IPS-18c (cell line): Measurements from ENCODE around the gene NKIRAS2.
"Not testable (repeated sequence)": the region's sequence is repeated elsewhere in the genome, so short reads cannot be mapped to it uniquely, and the experiment has no call there.

Experiments
- H3K4me3 ChIP-seq: 2 replicates; pipeline ENCODE4 v1.7.0; 2013; ENCODE audit warnings: low read depth, mild to moderate bottlenecking, low read length, moderate library complexity; ENCODE audit not compliant: insufficient read depth
- H3K9me3 ChIP-seq: one replicate; pipeline ENCODE4 v1.6.1; 2013; ENCODE audit warnings: mild to moderate bottlenecking, low read length, moderate library complexity; ENCODE audit not compliant: control insufficient read depth, insufficient read depth

Gene NKIRAS2

GRCh38 chr17:41988418-41988817, 31.5 kb upstream of the NKIRAS2 start:
- Histone ChIP-seq H3K9me3 (no peaks in the 10 kb centered on the region), H3K4me3 (no peak overlapping the region)

DNA sequence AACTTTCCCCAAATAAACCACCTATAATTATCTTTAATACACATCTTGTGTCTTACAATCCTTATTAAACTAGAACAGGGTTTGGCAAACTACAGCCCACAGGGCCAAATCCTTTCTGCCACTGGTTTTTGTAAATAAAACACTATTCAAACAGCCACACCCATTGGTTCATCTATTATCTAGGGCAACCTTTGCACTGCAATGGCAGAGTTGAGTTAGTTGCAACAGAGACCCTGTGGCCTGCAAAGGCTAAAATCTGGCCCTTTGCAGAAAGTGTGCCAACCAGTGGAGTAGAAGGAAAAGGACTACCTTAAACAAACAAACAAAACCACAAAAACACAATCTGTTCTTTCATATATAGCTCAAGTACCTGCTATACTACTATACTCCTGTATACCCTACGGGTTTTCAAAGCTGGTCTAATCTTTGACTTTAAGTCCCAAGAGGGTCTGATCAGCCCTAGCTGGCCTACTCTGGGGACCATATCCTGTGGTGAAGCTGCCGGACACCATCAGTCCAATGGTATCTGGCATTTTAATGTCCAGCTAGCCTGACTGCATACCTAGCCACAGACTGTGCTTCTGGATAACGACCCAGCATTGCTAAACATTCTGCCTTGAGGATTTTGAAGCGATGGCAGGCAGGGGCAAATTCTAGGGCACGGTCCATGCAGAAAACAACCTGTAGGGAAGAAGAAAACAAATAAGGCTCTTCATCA, 30.0 kb upstream of the NKIRAS2 start:
- Histone ChIP-seq H3K4me3 (no peak overlapping the region), H3K9me3 (no peaks in the 10 kb centered on the region)

DNA sequence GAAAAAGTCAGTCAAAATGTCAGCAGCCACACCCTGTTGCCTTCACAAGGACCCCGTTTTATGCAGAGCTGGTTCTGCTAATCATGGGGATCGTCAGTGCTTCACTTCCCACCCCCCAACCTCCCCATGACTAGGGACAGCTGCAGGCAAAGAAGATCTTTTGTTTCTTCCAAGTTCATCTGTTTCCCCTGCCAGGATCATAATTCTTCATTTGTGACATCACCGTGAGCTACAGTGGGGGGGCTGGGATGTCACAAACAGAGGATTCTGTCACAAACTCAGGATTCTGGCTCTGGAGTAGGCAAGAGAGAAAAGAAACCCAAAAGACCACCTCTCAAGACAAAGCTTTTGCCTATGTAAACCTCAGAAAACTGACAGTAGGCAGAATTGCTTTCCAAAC, 27.3 kb upstream of the NKIRAS2 start:
- Histone ChIP-seq H3K9me3 (no peaks in the 10 kb centered on the region), H3K4me3 (no peak overlapping the region)

DNA sequence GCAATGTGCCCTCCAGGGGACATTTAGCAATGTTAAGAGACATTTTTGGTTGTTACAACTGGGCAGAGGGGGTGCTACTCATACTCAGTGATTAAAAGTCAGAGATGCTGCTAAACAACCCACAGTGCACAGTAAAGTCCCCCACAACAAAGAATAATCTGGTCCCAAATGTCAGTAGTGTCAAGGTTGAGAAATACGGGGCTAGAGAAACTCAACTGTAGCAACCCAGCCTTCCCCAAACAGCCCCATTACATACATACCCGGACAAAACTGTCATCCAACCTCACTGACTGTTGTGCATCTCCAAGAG, 23.1 kb upstream of the NKIRAS2 start:
- Histone ChIP-seq H3K4me3 (no peak overlapping the region), H3K9me3 (no peaks in the 10 kb centered on the region)

GRCh38 chr17:41998497-41998896, 21.4 kb upstream of the NKIRAS2 start:
- Histone ChIP-seq H3K9me3 (no peaks in the 10 kb centered on the region), H3K4me3 (no peak overlapping the region)

DNA sequence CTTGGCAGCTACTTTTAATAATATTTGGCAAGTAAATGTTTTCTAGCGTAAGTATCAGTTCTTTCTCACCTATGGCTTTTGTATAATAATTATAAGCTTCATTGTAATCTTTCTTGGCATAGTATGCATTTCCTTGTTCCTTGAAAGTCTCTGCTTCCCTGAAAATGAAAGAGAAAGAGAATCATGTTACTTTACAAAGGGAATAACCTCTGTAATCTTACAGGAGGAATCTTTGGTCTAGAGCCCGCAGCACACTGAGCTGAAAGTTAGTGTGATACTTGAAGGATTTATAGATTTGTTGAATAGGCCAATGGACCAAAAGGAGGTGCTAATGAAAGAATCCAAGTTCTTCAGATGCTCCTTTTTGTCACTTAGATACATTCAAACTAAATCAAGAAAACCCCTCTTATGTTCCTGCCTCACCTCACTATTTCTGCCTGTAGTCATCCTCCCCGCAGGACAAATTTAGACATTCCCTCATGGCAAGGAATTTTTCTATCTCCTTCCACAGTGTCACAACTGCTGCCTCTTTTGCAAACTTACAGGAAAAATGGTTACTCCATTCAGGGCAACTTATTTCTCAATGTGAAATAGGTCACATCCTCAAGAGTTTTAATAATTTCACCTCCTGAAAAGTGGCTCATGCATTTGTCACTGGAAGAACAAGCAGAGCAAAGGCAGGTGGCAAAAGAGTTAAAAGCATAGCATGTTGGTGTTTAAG, 19.3 kb upstream of the NKIRAS2 start:
- Histone ChIP-seq H3K4me3 (no peak overlapping the region), H3K9me3 (no peaks in the 10 kb centered on the region)

- Histone ChIP-seq H3K4me3 (no peak overlapping the region), H3K9me3 (no peaks in the 10 kb centered on the region)
Observed at GRCh38 chr17:42001729-42002128, 18.2 kb upstream of the NKIRAS2 start.

DNA sequence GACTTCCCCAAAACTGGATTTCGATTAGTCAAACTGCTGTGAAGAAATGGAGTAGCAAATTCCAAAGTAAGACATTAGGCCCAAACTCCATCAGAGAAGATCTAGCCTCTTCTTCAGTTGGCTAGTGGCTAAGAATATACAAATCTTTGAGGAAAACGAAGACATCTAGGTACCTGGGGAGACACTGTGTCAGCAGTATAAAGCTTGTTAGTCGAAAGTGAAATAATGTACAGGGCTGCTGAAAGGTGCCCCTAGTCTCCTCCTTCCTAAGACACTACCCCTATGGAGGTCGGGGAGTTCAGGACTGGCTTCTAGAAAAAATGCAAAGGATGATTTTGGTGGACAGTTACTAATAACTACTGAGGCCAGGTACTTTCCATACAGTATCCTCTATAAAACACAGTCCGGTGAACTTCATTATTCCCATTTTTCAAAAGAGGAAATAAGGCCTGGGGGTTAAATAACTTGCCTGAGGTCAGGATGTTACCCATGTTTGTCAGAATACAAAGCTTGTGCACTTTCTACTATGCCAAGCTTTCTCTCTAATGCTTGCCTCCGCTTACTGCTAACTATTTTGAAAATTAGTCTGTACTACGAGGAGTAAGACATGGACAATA, 17.6 kb upstream of the NKIRAS2 start:
- Histone ChIP-seq H3K9me3 (no peaks in the 10 kb centered on the region), H3K4me3 (no peak overlapping the region)

DNA sequence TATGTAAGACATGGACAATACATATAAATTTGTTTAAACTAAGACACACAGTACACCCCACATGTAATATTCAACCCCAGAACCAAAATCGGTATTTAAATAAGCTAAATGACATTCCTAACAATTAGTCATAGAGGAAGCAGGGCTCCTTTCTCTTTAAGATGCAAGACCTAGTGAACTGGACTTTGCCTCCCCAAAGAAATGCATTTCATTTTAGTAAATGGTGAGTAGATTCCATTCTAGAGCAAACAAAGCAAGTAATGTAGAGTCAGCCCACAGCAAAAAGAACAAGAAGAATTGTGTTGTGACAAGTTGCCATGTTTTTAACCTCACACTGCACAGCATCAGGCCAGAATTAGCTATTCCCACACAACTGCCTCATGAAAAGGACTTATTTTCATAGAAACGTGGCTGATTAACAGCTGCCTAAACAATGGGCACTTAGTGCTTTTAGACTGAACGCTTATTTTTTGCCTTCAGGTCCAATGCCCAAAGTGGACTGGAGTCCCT, 17.0 kb upstream of the NKIRAS2 start:
- Histone ChIP-seq H3K4me3 (no peak overlapping the region), H3K9me3 (no peaks in the 10 kb centered on the region)

- H3K4me3 ChIP-seq = no peak overlapping the region
Observed at GRCh38 chr17:42005166-42005565, 14.7 kb upstream of the NKIRAS2 start.

DNA sequence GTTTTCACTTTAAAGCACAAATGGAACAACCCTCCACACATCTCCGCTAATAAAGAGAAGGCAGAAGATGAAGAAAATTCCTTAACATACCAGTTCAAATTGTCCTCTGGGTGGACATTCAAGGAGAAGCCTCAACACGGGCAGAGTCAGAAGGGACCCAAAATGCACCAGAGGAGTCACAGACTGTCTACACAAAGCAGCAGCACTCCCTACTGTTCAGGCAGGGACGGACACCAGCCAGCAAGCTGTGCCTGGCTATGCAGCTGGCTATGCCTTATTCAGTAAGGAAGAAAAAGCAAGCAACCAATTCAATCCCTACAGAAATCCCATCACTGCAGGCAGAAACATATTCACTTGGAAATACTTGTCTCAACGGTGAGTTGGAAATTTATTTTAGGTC, 10.7 kb upstream of the NKIRAS2 start:
- no peak overlapping the region for H3K4me3 ChIP-seq
- H3K9me3 ChIP-seq = no peaks in the 10 kb centered on the region

More at GRCh38 chr17:42005166-42005565, 14.7 kb upstream of the NKIRAS2 start:
- H3K9me3 ChIP-seq = no peaks in the 10 kb centered on the region

DNA sequence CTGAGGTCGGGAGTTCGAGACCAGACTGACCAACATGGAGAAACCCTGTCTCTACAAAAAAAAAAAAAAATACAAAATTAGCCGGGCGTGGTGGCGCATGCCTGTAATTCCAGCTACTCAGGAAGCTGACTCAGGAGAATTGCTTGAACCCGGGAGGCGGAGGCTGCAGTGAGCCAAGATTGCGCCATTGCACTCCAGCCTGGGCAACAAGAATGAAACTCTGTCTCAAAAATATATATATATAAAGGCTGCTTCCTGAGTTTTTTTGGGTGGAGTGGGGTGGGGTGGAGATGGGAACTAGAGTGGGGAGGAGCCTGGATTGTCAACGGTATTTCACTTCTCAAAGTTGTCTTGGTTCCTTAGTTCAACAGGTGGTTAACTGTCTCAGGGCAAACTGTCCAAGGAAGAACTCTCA, 9.6 kb upstream of the NKIRAS2 start:
- H3K4me3 ChIP-seq = not testable (repeated sequence)

DNA sequence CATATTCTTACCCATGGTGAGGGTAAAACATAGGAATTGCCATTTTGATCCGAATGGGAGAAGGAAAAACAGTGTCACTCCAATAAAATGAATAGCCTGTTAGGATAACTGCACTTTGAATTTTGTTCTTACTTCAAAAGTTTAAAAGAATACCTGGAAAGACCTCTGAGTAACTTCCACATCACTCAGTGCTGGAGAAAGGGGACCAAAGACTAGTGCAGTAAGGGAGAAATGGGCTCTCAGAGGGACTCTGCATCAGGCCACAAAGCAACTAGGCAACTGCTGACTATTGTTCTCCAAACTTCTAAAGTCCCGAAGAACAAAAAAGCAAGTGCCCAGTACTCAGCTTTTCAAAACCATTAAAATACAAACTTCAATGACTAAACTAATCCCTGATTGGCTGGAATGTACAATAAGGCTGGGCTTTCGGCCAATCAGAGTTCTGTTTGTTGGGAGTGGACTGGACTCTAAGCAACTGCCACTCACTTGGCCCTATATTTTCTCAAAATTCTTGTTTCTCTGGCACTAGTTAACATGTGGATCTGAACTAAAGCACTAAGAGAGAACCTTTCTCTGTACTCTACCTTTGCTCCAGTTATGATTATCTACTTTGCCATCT, 8.9 kb upstream of the NKIRAS2 start:
- Histone ChIP-seq H3K9me3 (no peaks in the 10 kb centered on the region), H3K4me3 (no peak overlapping the region)

More for the DNA sequence above, 9.6 kb upstream of the NKIRAS2 start:
- not testable (repeated sequence) for H3K9me3 ChIP-seq

DNA sequence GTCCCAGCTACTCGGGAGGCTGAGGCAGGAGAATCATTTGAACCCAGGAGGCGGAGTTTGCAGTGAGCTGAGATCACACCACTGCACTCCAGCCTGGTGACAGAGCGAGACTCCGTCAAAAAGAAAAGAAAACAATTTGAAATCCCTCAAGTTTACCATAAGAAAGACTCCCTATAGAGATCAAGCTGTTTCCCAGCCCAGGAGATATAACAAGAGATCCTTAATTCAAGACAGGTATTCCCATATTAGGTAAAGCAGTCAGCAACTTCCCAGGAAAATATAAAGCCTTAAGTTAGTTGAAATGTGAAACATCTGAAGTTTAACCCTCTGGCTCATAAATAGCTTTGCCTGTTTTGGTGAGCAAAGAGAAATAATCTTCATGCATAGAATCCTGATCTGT, 7.5 kb upstream of the NKIRAS2 start:
- H3K4me3 ChIP-seq, H3K9me3 ChIP-seq: not testable (repeated sequence)

- not testable (repeated sequence) for H3K9me3 ChIP-seq
Observed at GRCh38 chr17:42013740-42014139, 6.2 kb upstream of the NKIRAS2 start.

DNA sequence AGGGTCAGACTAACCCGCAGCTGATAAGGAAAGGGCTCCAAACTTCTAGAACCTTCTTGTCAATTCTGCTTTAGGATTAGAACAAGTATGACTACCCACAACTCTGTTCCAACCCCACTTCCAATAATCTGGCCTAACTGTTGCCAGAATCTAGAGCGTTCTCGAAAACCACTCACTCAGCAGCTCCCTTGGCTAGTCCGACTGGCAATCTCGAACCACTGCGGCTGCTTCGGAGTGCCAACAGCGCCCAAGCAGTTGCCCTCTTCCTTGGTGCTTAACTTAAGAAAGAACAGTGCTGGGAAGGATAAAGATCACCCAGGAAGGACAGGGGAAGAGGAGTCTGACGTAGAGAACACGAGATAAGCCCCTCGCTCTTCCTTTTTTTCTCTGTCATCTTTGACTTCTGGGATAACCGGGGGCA, 3.5 kb upstream of the NKIRAS2 start:
- peak overlapping the region; percentile 97 for H3K4me3 ChIP-seq
- no peaks in the 10 kb centered on the region for H3K9me3 ChIP-seq

More at GRCh38 chr17:42013740-42014139, 6.2 kb upstream of the NKIRAS2 start:
- not testable (repeated sequence) for H3K4me3 ChIP-seq

GRCh38 chr17:42016941-42017865, 2.7 kb upstream of the NKIRAS2 start, which contains the start of gene DNAJC7:
DNAJC7 (minus strand) TSS chr17:42017439; CDS start chr17:42017416, 23 bp downstream.
- Histone ChIP-seq H3K9me3 (no peaks in the 10 kb centered on the region), H3K4me3 (peak within 1 kb of the TSS; percentile 97)
